ENCODE data around the gene MBD6. TPM values are rescaled to one million over a fixed set of nuclear protein-coding genes. Genes with fewer than 3 reads are reported as not detected.

MBD6 gene
- total and polyA plus RNA-seq, 2 of the 8 experiments (the other 6 are each of a cell fraction or from before 2014, with no cell fraction given), result 3.9 to 32.3 TPM

DNA sequence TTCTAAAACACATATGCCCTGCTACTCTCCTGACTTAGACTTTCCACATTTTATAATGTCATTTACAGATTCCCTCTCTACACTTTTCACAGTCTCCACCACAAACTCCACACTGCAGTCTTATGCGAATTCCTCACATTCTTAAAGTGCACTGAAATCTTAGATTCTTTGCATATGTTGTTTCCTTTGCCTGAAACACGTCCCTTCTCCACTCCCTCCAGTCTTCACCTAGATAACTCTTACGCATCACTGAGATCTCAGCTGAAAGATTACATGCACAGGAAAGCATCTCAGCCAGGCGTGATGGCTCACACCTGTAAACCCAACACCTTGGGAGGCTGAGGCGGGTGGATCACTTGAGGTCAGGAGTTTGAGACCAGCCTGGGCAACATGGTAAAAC is 39.2 kb upstream of the MBD6 start:
- H3K27me3 ChIP-seq (replicated peaks in 1 of 4; ENCODE audit: control insufficient read depth in 3 of 4, extremely low read depth in 1 of 4, insufficient read depth in 3 of 4, low read length in 3 of 4), result no peaks in the 10 kb centered on the region
- peaks cover under 1% of the 10 kb centered on the region; the same call in 1 of the 2 replicates for H3K23me2 ChIP-seq (ENCODE audit: low read depth, low read length)
- POLR2A ChIA-PET (ENCODE audit: partially characterized antibody), result interaction anchor here (1.2 kb wide), 1 partner anchor 54 kb away, joined by 4 read pairs; no protein-coding TSS in a partner anchor
- no peak overlapping the region for H2BK12ac ChIP-seq (ENCODE audit: low read depth, low read length)
- no peaks in the 10 kb centered on the region; a peak in 2 of 7 replicates for H3K4me1 ChIP-seq (replicated peaks in 1 of 4; ENCODE audit: control insufficient read depth in 3 of 4, insufficient read depth in 4 of 4, low read length in 3 of 4)
- no peak overlapping the region for H3K4me3 ChIP-seq (ENCODE audit: extremely low read depth in 1 of 4, insufficient read depth in 2 of 4, low read depth in 3 of 4, low read length in 4 of 4)
- H3K4me2 ChIP-seq (ENCODE audit: insufficient read depth in 1 of 2, low read depth in 2 of 2, low read length in 2 of 2), result no peak overlapping the region
- no peak overlapping the region for H4K5ac ChIP-seq (ENCODE audit: insufficient read length, low read depth, low read length)
- no peak overlapping the region for H3K4ac ChIP-seq (replicated peaks; ENCODE audit: insufficient read length, low read depth, low read length)
- H3K36me3 ChIP-seq (ENCODE audit: control insufficient read depth in 2 of 4, insufficient read depth in 4 of 4, low read length in 3 of 4), result no peaks in the 10 kb centered on the region
- H3K18ac ChIP-seq (ENCODE audit: extremely low read depth, low read length), result no peak overlapping the region
- H2BK20ac ChIP-seq (ENCODE audit: low read length), result 0 out of 2 replicates have a peak overlapping the region, but pooled peaks have one; percentile 3
- H4K91ac ChIP-seq (replicated peaks; ENCODE audit: insufficient read length, low read length), result no peak overlapping the region
- peak overlapping the region; percentile 64 for H3K56ac ChIP-seq (replicated peaks; ENCODE audit: insufficient read length, low read depth, low read length)
- H3K14ac ChIP-seq (ENCODE audit: insufficient read length), result no peak overlapping the region
- no peaks in the 10 kb centered on the region for H3K9me3 ChIP-seq (ENCODE audit: insufficient read depth in 2 of 2, low read depth in 1 of 2, low read length in 1 of 2)
- DNase-seq (ENCODE audit: low read depth in 1 of 2, low spot score in 2 of 2), result no peak
- 0 out of 2 replicates have a peak, but pooled peaks cover under 1% of the 10 kb centered on the region for H3K79me1 ChIP-seq (ENCODE audit: low read depth, low read length)
- no peak overlapping the region for H4K8ac ChIP-seq (ENCODE audit: extremely low read depth, insufficient read depth, low read length)
- no peak overlapping the region for H3K23ac ChIP-seq (ENCODE audit: insufficient read length)
- CTCF ChIA-PET (ENCODE audit: partially characterized antibody), result interaction anchor here (6.1 to 25.1 kb wide), 2 partner anchors 8 to 26 kb away, joined by 34 to 441 read pairs; partner anchors contain the start of genes GLI1 and INHBE
- 54% methylated on average over 5 of the region's 5 CpGs; no CpG with 5 or more reads in 1 of the 2 experiments for WGBS, 2 experiments (ENCODE audit: extremely low coverage in 1 of 2, insufficient coverage in 1 of 2, insufficient read length in 1 of 2, insufficient replicate concordance in 2 of 2, low coverage in 1 of 2, low lambda C conversion rate in 2 of 2, missing lambda C conversion rate in 1 of 2)
- H2AFZ ChIP-seq (ENCODE audit: low read length), result 0 out of 2 replicates have a peak overlapping the region, but pooled peaks have one; percentile 36
- no peak overlapping the region for H3K9ac ChIP-seq (replicated peaks in 1 of 4; ENCODE audit: extremely low read depth in 1 of 4, low read depth in 3 of 4, low read length in 3 of 4)
- H2AK5ac ChIP-seq (ENCODE audit: low read depth, low read length), result no peak overlapping the region
- no peaks in the 10 kb centered on the region for H4K20me1 ChIP-seq (replicated peaks in 1 of 2; ENCODE audit: control insufficient read depth in 1 of 2, insufficient read depth in 2 of 2, low read length in 2 of 2)
- TF ChIP-seq RFX5 (IDR thresholded peaks at IDR 0.05; ENCODE audit: borderline replicate concordance, low read depth, low read length) (no peak), NANOG (IDR thresholded peaks at IDR 0.05; ENCODE audit: insufficient read depth, low read depth, low read length, poor library complexity, severe bottlenecking) (no peak), KDM5A (IDR thresholded peaks at IDR 0.05; ENCODE audit: low read length) (no peak), SP1 (IDR thresholded peaks at IDR 0.05; ENCODE audit: low read depth, low read length) (no peak), HDAC2 (IDR thresholded peaks at IDR 0.05; ENCODE audit: borderline replicate concordance in 1 of 2, low read depth in 2 of 2, low read length in 2 of 2) (no peak), SP2 (IDR thresholded peaks at IDR 0.05; ENCODE audit: low read length) (no peak), SIX5 (IDR thresholded peaks at IDR 0.05; ENCODE audit: low read depth, low read length) (no peak), SRF (IDR thresholded peaks at IDR 0.05; ENCODE audit: low read depth, low read length) (no peak)
- no peak for FAIRE-seq
- H2BK15ac ChIP-seq (ENCODE audit: low read length), result no peak overlapping the region
- H3K79me2 ChIP-seq (ENCODE audit: control insufficient read depth in 1 of 2, insufficient read depth in 2 of 2, low read length in 2 of 2), result peaks cover 4 to 6% of the 10 kb centered on the region in 2 experiments
- no peak overlapping the region for H2BK120ac ChIP-seq (replicated peaks; ENCODE audit: low read depth, low read length)
- H2BK5ac ChIP-seq (ENCODE audit: low read depth, low read length), result no peak overlapping the region
- no peak overlapping the region for H3K27ac ChIP-seq (ENCODE audit: low read depth, low read length)

All from H1 (cell line).